HCT116 (cell line): ENCODE data around the gene CLDN20. TPM values are rescaled to one million over a fixed set of nuclear protein-coding genes. Genes with fewer than 3 reads are reported as not detected.

ENCODE experiments used
- ATAC-seq: fragments of 200-7000 bp; cut with Tn5 transposase; 2 replicates; pipeline ENCODE4 v1.9.1; 2020; ENCODE audit warnings: mild to moderate bottlenecking, moderate library complexity
- BruUV-seq: library from RNA; stranded (reverse); fragments of 400-500 nt; replicated peaks from 2 replicates; lab custom pipeline; 2021; lab: Mats Ljungman, UMichigan
- CTCF ChIA-PET: fragments of 300-600 bp; sonication (Branson Sonifier 250); formaldehyde crosslinking; loops from one replicate; lab custom pipeline; 2021; ENCODE audit warnings: antibody characterized with exemption; lab: Charles Lee
- POLR2A ChIA-PET: fragments of 300-600, 350-600 bp; sonication (Branson Sonifier 250); formaldehyde crosslinking; loops from one replicate; lab custom pipeline; 2021; ENCODE audit warnings: antibody characterized with exemption; lab: Charles Lee
- RAD21 ChIA-PET, 2 experiments: fragments of 300-600 bp; sonication (Branson Sonifier 250); formaldehyde crosslinking; loops; one replicate each; lab custom pipeline; 2023; ENCODE audit warnings: low total read pairs in 2 of 2; ENCODE audit not compliant: uncharacterized antibody in 2 of 2, unreplicated experiment in 2 of 2, low non-redundant PET in 1 of 2; lab: Charles Lee
- DNase-seq: peaks from one replicate; pipeline ENCODE4 v3.0.0-alpha.2; 2010; ENCODE audit warnings: low read depth, low spot score
- H2AFZ ChIP-seq: fragments of 200-600 bp; shearing (Covaris generic), sonication (generic); 2 replicates; pipeline ENCODE4 v1.6.1; 2017; ENCODE audit warnings: low read depth, mixed run types, mixed read lengths, antibody characterized with exemption, low read length; ENCODE audit not compliant: poor library complexity, severe bottlenecking
- H3K27ac ChIP-seq: 2 replicates; pipeline ENCODE4 v1.5.1; 2012; ENCODE audit warnings: low read depth, low read length
- H3K27me3 ChIP-seq: fragments of 200-600 bp; sonication (generic); 2 replicates; pipeline ENCODE4 v1.6.1; 2016; ENCODE audit warnings: mixed run types, low read length, mixed read lengths; ENCODE audit not compliant: insufficient read depth
- H3K36me3 ChIP-seq, 2 experiments: fragments of 200-500 bp in 1 of 2; fragments of 200-600 bp in 1 of 2; sonication (Bioruptor generic) in 1 of 2; sonication (generic) in 1 of 2; 2 replicates each; pipeline versions ENCODE4 v1.5.1 to v1.6.1; 2014 to 2016; ENCODE audit warnings: low read length in 2 of 2, inconsistent platforms in 1 of 2, mixed read lengths in 1 of 2, mixed run types in 1 of 2; ENCODE audit not compliant: insufficient read depth in 2 of 2, control insufficient read depth in 1 of 2
- H3K4me1 ChIP-seq, 2 experiments: fragments of 200-600 bp in 1 of 2; sonication (generic) in 1 of 2; 2 replicates each; pipeline versions ENCODE4 v1.5.1 to v1.6.1; 2012 to 2017; ENCODE audit warnings: low read length in 2 of 2, inconsistent platforms in 1 of 2, mild to moderate bottlenecking in 1 of 2, mixed read lengths in 1 of 2, mixed run types in 1 of 2, moderate library complexity in 1 of 2; ENCODE audit not compliant: insufficient read depth in 2 of 2, control insufficient read depth in 1 of 2
- H3K4me2 ChIP-seq: fragments of 200-600 bp; sonication (generic); 2 replicates; pipeline ENCODE4 v1.6.1; 2017; ENCODE audit warnings: mixed run types, low read length, mixed read lengths
- H3K4me3 ChIP-seq, 2 experiments: fragments of 200-600 bp in 1 of 2; sonication (generic) in 1 of 2; replicated peaks in 1 of 2; 2 replicates each; pipeline ENCODE4 v1.5.1; 2011 to 2016; ENCODE audit warnings: low read length in 2 of 2, control low read depth in 1 of 2, low read depth in 1 of 2, mild to moderate bottlenecking in 1 of 2, mixed read lengths in 1 of 2, mixed run types in 1 of 2
- H3K79me2 ChIP-seq: fragments of 200-600 bp; sonication (generic); 2 replicates; pipeline ENCODE4 v1.6.1; 2017; ENCODE audit warnings: mild to moderate bottlenecking, mixed run types, low read length, moderate library complexity, mixed read lengths; ENCODE audit not compliant: insufficient read depth
- H3K9ac ChIP-seq: fragments of 200-600 bp; sonication (generic); 2 replicates; pipeline ENCODE4 v1.6.1; 2016; ENCODE audit warnings: low read length, mixed read lengths
- H3K9me2 ChIP-seq: fragments of 200-600 bp; sonication (generic), shearing (Covaris generic); 2 replicates; pipeline ENCODE4 v1.6.1; 2017; ENCODE audit warnings: mixed run types, mild to moderate bottlenecking, moderate library complexity; ENCODE audit not compliant: insufficient read depth
- H3K9me3 ChIP-seq, 2 experiments: fragments of 200-500 bp in 1 of 2; fragments of 200-600 bp in 1 of 2; sonication (Bioruptor generic) in 1 of 2; sonication (generic) in 1 of 2; 2 replicates each; pipeline ENCODE4 v1.6.1; 2014 to 2017; ENCODE audit warnings: low read length in 2 of 2, mixed read lengths in 2 of 2, inconsistent platforms in 1 of 2, low read depth in 1 of 2, mild to moderate bottlenecking in 1 of 2, mixed run types in 1 of 2, moderate library complexity in 1 of 2; ENCODE audit not compliant: control insufficient read depth in 1 of 2, insufficient read depth in 1 of 2
- H4K20me1 ChIP-seq: fragments of 200-600 bp; sonication (generic), shearing (Covaris generic); 2 replicates; pipeline ENCODE4 v1.6.1; 2017; ENCODE audit warnings: mixed run types, mild to moderate bottlenecking, moderate library complexity; ENCODE audit not compliant: insufficient read depth
- CTCF ChIP-seq, 3 experiments: fragments of 200-600 bp in 1 of 3; sonication (generic) in 1 of 3; IDR thresholded peaks in 2 of 3; conservative IDR thresholded peaks in 1 of 3; 2 replicates each; pipeline ENCODE4 v1.5.1; 2012 to 2017; ENCODE audit warnings: low read depth in 2 of 3, low read length in 2 of 3, antibody characterized with exemption in 1 of 3, borderline replicate concordance in 1 of 3, control low read depth in 1 of 3, mild to moderate bottlenecking in 1 of 3, mixed read lengths in 1 of 3, mixed run types in 1 of 3, moderate library complexity in 1 of 3; ENCODE audit not compliant: insufficient read depth in 1 of 3
- EGR1 ChIP-seq: IDR thresholded peaks from 2 replicates; pipeline ENCODE4 v1.6.1; 2012; ENCODE audit warnings: low read depth
- FOSL1 ChIP-seq: IDR thresholded peaks from 2 replicates; pipeline ENCODE4 v1.6.1; 2012; ENCODE audit warnings: low read depth
- MAX ChIP-seq: IDR thresholded peaks from 2 replicates; pipeline ENCODE4 v1.6.1; 2012
- POLR2AphosphoS5 ChIP-seq: IDR thresholded peaks from 2 replicates; pipeline ENCODE4 v1.6.1; 2011; ENCODE audit warnings: mild to moderate bottlenecking, low read depth, low read length, moderate library complexity
- REST ChIP-seq: IDR thresholded peaks from 2 replicates; pipeline ENCODE4 v1.6.1; 2012; ENCODE audit warnings: low read depth
- YY1 ChIP-seq: IDR thresholded peaks from 2 replicates; pipeline ENCODE4 v1.6.1; 2011; ENCODE audit warnings: low read length, low read depth, moderate library complexity, mild to moderate bottlenecking; ENCODE audit not compliant: insufficient replicate concordance; ENCODE audit errors: extremely low read depth
- ZFX ChIP-seq: fragments of 450-650 bp; IDR thresholded peaks from 2 replicates; pipeline ENCODE4 v1.6.1; 2017
- intact Hi-C: fragments of 100-400 bp; cut with micrococcal nuclease; formaldehyde crosslinking; loops from 2 replicates; pipeline ENCODE4 v1.10.0; 2022
- total RNA-seq: library from RNA; stranded (reverse); gene quantifications from one replicate; pipeline ENCODE4 v1.2.1, GENCODE V29; 2021; ENCODE audit not compliant: unreplicated experiment

Gene CLDN20
- total RNA-seq, 1 experiment from 2014 or later, result not detected

GRCh38 chr6:155324172-155324571 lies 60.4 kb downstream of the CLDN20 start:
- no TSS peak for BruUV-seq
- ChIA-PET RAD21 (no interaction called here), CTCF (no interaction called here), POLR2A (no interaction called here)
- intact Hi-C loops, result loop anchor here (10.0 kb wide), 1 partner anchor 1341 kb away; no protein-coding TSS in a partner anchor
- no peak overlapping the region for H3K4me2 ChIP-seq
- peak overlapping the region; percentile 17 for H2AFZ ChIP-seq
- no peaks in the 10 kb centered on the region for H3K9me3 ChIP-seq
- H3K4me1 ChIP-seq, result no peaks in the 10 kb centered on the region
- H3K9me2 ChIP-seq, result no peaks in the 10 kb centered on the region
- H4K20me1 ChIP-seq, result no peaks in the 10 kb centered on the region
- no peak overlapping the region for H3K4me3 ChIP-seq
- H3K27me3 ChIP-seq, result no peaks in the 10 kb centered on the region
- no peak overlapping the region for H3K9ac ChIP-seq
- DNase-seq, result no peak
- H3K79me2 ChIP-seq, result no peaks in the 10 kb centered on the region
- no peaks in the 10 kb centered on the region for H3K36me3 ChIP-seq
- no peak overlapping the region for H3K27ac ChIP-seq
- TF ChIP-seq ZFX (no peak), YY1 (no peak), EGR1 (no peak), FOSL1 (no peak), CTCF (IDR thresholded peaks at IDR 0.05 in 2 of 3, conservative IDR thresholded peaks at IDR 0.05 in 1 of 3; ENCODE audit: borderline replicate concordance in 1 of 3, insufficient read depth in 1 of 3, low read depth in 2 of 3, low read length in 2 of 3) (no peak), MAX (no peak), POLR2AphosphoS5 (no peak), REST (no peak)
- no peak for ATAC-seq
